Neural cell (in vitro differentiated cells): ENCODE results near the gene SIGLEC5. TPM values are rescaled to one million over a fixed set of nuclear protein-coding genes. Genes with fewer than 3 reads are reported as not detected.

Experiments
- H2AFZ ChIP-seq: fragments of 200-600, 300-800 bp; sonication (generic), shearing (Covaris generic); 2 replicates; pipeline ENCODE4 v1.6.0; 2014; ENCODE audit warnings: low read depth, mild to moderate bottlenecking, antibody characterized with exemption, low read length, moderate library complexity
- H3F3A ChIP-seq: fragments of 200-600 bp; shearing (Covaris generic); 2 replicates; pipeline ENCODE4 v1.6.1; 2016; ENCODE audit warnings: mild to moderate bottlenecking, moderate library complexity, mixed read lengths, antibody characterized with exemption, low read length; ENCODE audit not compliant: insufficient read depth, poor library complexity, severe bottlenecking
- H3K27ac ChIP-seq: fragments of 200-600, 300-800 bp; sonication (generic), shearing (Covaris generic); 2 replicates; pipeline ENCODE4 v1.5.1; 2014; ENCODE audit warnings: mild to moderate bottlenecking, low read length, moderate library complexity
- H3K27me3 ChIP-seq: fragments of 300-800, 200-600 bp; sonication (generic), shearing (Covaris generic); 2 replicates; pipeline ENCODE4 v1.6.0; 2014; ENCODE audit warnings: mild to moderate bottlenecking, low read depth, low read length, moderate library complexity; ENCODE audit not compliant: insufficient read depth
- H3K36me3 ChIP-seq: fragments of 300-800, 200-600 bp; sonication (generic), shearing (Covaris generic); 2 replicates; pipeline ENCODE4 v1.5.1; 2014; ENCODE audit warnings: mild to moderate bottlenecking, antibody characterized with exemption, low read length, moderate library complexity; ENCODE audit not compliant: insufficient read depth
- H3K4me2 ChIP-seq: fragments of 300-800, 200-600 bp; sonication (generic), shearing (Covaris generic); 2 replicates; pipeline ENCODE4 v1.6.0; 2014; ENCODE audit warnings: mild to moderate bottlenecking, low read length
- H3K4me3 ChIP-seq: fragments of 300-800, 200-600 bp; sonication (generic), shearing (Covaris generic); 2 replicates; pipeline ENCODE4 v1.5.1; 2014; ENCODE audit warnings: mild to moderate bottlenecking, low read length, moderate library complexity
- H3K79me2 ChIP-seq: fragments of 200-600 bp; shearing (Covaris generic); replicated peaks from 2 replicates; pipeline ENCODE4 v1.6.0; 2014; ENCODE audit warnings: mild to moderate bottlenecking, low read length, moderate library complexity; ENCODE audit not compliant: insufficient read depth
- H3K9ac ChIP-seq: fragments of 300-800, 200-600 bp; sonication (generic), shearing (Covaris generic); 2 replicates; pipeline ENCODE4 v1.6.1; 2016; ENCODE audit warnings: mild to moderate bottlenecking, low read length, mixed read lengths
- H3K9me2 ChIP-seq: fragments of 200-600 bp; shearing (Covaris generic); 2 replicates; pipeline ENCODE4 v1.6.1; 2016; ENCODE audit warnings: mild to moderate bottlenecking, low read length, mixed read lengths; ENCODE audit not compliant: insufficient read depth
- H3K9me3 ChIP-seq: fragments of 200-600, 300-800 bp; sonication (generic), shearing (Covaris generic); 2 replicates; pipeline ENCODE4 v1.6.1; 2016; ENCODE audit warnings: mild to moderate bottlenecking, mixed run types, low read length, moderate library complexity, mixed read lengths
- H4K20me1 ChIP-seq: fragments of 200-600 bp; shearing (Covaris generic); 2 replicates; pipeline ENCODE4 v1.6.1; 2016; ENCODE audit warnings: mild to moderate bottlenecking, mixed run types; ENCODE audit not compliant: insufficient read depth
- EP300 ChIP-seq: fragments of 450-650 bp; conservative IDR thresholded peaks from 2 replicates; pipeline ENCODE4 v1.6.1; 2014; ENCODE audit warnings: antibody characterized with exemption, mild to moderate bottlenecking, moderate library complexity; ENCODE audit not compliant: poor library complexity, severe bottlenecking
- EZH2 ChIP-seq: fragments of 200-600, 300-800 bp; shearing (Covaris generic), sonication (generic); IDR thresholded peaks from 2 replicates; pipeline ENCODE4 v1.6.1; 2014; ENCODE audit warnings: antibody characterized with exemption, low read length, borderline replicate concordance, mild to moderate bottlenecking; ENCODE audit not compliant: insufficient read depth, poor library complexity, severe bottlenecking
- MXI1 ChIP-seq: fragments of 450-650 bp; conservative IDR thresholded peaks from 2 replicates; pipeline ENCODE4 v1.6.1; 2014; ENCODE audit warnings: antibody characterized with exemption, mild to moderate bottlenecking; ENCODE audit not compliant: poor library complexity, severe bottlenecking
- POLR2AphosphoS5 ChIP-seq: IDR thresholded peaks from 2 replicates; pipeline ENCODE4 v1.6.1; 2012
- RAD21 ChIP-seq: fragments of 450-650 bp; conservative IDR thresholded peaks from 2 replicates; pipeline ENCODE4 v1.6.1; 2014; ENCODE audit warnings: antibody characterized with exemption, mild to moderate bottlenecking, moderate library complexity
- SMC3 ChIP-seq: fragments of 450-650 bp; conservative IDR thresholded peaks from 2 replicates; pipeline ENCODE4 v1.6.1; 2014; ENCODE audit warnings: antibody characterized with exemption, mild to moderate bottlenecking, moderate library complexity; ENCODE audit not compliant: poor library complexity
- TAF1 ChIP-seq: IDR thresholded peaks from 2 replicates; pipeline ENCODE4 v1.6.1; 2012; ENCODE audit warnings: low read depth
- polyA plus RNA-seq: library from polyadenylated mRNA; depleted of rRNA; stranded (reverse); fragments of >200 nt; gene quantifications from 2 replicates; pipeline ENCODE4 v1.2.3, GENCODE V29; 2014
- TF ChIP-seq, protein P1 (sequence below): IDR thresholded peaks from 2 replicates; pipeline ENCODE4 v1.6.1; 2012; ENCODE audit warnings: borderline replicate concordance
- TF ChIP-seq, protein P2 (sequence below): fragments of 450-650 bp; IDR thresholded peaks from 2 replicates; pipeline ENCODE4 v1.5.1; 2014; ENCODE audit warnings: antibody characterized with exemption, mild to moderate bottlenecking, moderate library complexity; ENCODE audit not compliant: poor library complexity, severe bottlenecking

Gene SIGLEC5
- polyA plus RNA-seq, 1 donor from 2014 or later: not detected

DNA sequence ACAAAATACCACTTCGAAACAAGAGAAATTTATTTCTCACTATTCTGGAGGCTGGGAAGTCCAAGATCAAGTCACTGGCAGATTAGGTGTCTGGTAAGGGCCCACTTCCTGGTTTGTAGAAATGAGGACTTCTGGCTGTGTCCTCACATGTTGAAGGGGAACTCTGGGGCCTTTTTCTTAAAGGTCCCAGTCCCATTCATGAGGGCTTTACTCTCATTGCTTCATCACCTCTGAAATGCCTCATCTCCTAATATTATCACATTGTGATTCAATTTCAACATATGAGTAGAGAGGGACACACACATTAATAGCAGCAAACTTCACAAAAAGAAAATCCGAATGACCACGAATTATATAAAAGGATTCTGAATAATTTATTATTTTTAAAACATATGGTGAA, 38.0 kb upstream of the SIGLEC5 start:
- Histone ChIP-seq H3K4me3 (no peak overlapping the region), H2AFZ (no peak overlapping the region), H3K4me2 (no peak overlapping the region), H3K36me3 (no peaks in the 10 kb centered on the region), H3K27ac (no peak overlapping the region), H3K9me3 (no peaks in the 10 kb centered on the region), H3K9ac (no peak overlapping the region), H3K27me3 (peaks cover 5% of the 10 kb centered on the region), H3K9me2 (no peaks in the 10 kb centered on the region), H3K79me2 (no peaks in the 10 kb centered on the region), H4K20me1 (no peaks in the 10 kb centered on the region), H3F3A (no peaks in the 10 kb centered on the region)
- TF ChIP-seq, protein P1, sequence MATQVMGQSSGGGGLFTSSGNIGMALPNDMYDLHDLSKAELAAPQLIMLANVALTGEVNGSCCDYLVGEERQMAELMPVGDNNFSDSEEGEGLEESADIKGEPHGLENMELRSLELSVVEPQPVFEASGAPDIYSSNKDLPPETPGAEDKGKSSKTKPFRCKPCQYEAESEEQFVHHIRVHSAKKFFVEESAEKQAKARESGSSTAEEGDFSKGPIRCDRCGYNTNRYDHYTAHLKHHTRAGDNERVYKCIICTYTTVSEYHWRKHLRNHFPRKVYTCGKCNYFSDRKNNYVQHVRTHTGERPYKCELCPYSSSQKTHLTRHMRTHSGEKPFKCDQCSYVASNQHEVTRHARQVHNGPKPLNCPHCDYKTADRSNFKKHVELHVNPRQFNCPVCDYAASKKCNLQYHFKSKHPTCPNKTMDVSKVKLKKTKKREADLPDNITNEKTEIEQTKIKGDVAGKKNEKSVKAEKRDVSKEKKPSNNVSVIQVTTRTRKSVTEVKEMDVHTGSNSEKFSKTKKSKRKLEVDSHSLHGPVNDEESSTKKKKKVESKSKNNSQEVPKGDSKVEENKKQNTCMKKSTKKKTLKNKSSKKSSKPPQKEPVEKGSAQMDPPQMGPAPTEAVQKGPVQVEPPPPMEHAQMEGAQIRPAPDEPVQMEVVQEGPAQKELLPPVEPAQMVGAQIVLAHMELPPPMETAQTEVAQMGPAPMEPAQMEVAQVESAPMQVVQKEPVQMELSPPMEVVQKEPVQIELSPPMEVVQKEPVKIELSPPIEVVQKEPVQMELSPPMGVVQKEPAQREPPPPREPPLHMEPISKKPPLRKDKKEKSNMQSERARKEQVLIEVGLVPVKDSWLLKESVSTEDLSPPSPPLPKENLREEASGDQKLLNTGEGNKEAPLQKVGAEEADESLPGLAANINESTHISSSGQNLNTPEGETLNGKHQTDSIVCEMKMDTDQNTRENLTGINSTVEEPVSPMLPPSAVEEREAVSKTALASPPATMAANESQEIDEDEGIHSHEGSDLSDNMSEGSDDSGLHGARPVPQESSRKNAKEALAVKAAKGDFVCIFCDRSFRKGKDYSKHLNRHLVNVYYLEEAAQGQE: no peak
- TF ChIP-seq EZH2: no peak
- TF ChIP-seq TAF1: no peak

DNA sequence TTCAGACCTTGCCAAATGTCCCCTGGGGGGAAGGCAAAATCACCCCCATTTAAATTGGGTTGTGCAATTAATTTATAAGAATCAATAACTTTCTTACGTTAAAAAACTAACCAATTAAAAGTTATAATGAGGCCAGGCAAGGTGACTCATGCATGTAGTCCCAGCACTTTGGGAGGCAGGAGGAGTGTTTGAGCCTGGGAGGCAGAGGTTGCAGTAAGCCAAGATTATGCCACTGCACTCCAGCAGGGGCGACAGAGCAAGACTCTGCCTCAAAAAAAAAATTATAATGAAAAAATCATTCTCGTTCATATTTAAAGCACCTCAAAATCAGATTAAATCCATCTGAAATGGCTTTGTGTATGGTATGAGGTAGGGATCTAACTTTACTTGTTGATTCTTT, 34.8 kb upstream of the SIGLEC5 start:
- no peaks in the 10 kb centered on the region for H3K9me3 ChIP-seq
- H3K79me2 ChIP-seq: no peaks in the 10 kb centered on the region
- TF ChIP-seq RAD21 (no peak), EZH2 (no peak), SMC3 (no peak), TAF1 (no peak), MXI1 (no peak), EP300 (no peak), POLR2AphosphoS5 (no peak)
- TF ChIP-seq, protein P1: no peak
- TF ChIP-seq, protein P2, sequence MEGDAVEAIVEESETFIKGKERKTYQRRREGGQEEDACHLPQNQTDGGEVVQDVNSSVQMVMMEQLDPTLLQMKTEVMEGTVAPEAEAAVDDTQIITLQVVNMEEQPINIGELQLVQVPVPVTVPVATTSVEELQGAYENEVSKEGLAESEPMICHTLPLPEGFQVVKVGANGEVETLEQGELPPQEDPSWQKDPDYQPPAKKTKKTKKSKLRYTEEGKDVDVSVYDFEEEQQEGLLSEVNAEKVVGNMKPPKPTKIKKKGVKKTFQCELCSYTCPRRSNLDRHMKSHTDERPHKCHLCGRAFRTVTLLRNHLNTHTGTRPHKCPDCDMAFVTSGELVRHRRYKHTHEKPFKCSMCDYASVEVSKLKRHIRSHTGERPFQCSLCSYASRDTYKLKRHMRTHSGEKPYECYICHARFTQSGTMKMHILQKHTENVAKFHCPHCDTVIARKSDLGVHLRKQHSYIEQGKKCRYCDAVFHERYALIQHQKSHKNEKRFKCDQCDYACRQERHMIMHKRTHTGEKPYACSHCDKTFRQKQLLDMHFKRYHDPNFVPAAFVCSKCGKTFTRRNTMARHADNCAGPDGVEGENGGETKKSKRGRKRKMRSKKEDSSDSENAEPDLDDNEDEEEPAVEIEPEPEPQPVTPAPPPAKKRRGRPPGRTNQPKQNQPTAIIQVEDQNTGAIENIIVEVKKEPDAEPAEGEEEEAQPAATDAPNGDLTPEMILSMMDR: no peak
- no peaks in the 10 kb centered on the region for H3K9me2 ChIP-seq
- peaks cover 13% of the 10 kb centered on the region for H3K27me3 ChIP-seq
- H3F3A ChIP-seq: no peaks in the 10 kb centered on the region
- no peak overlapping the region for H3K9ac ChIP-seq
- no peaks in the 10 kb centered on the region for H4K20me1 ChIP-seq
- no peak overlapping the region for H3K27ac ChIP-seq
- H3K36me3 ChIP-seq: no peaks in the 10 kb centered on the region
- H3K4me2 ChIP-seq: no peak overlapping the region
- H3K4me3 ChIP-seq: no peak overlapping the region
- no peak overlapping the region for H2AFZ ChIP-seq
